SK-N-SH (cell line): ENCODE data around the gene FAM117B.

ENCODE experiments used
- CHD2 ChIP-seq: fragments of 150-350 bp; IDR thresholded peaks from 2 replicates; pipeline ENCODE4 v1.6.1; 2018; ENCODE audit warnings: low read length; ENCODE audit not compliant: partially characterized antibody
- CTCF ChIP-seq: fragments of 200-600 bp; sonication (generic); IDR thresholded peaks from 2 replicates; pipeline ENCODE4 v1.6.1; 2017; ENCODE audit warnings: antibody characterized with exemption, mild to moderate bottlenecking, moderate library complexity
- ELF1 ChIP-seq: IDR thresholded peaks from 2 replicates; pipeline ENCODE4 v1.4.0; 2012
- EP300 ChIP-seq, 2 experiments: IDR thresholded peaks; 2 replicates each; pipeline versions ENCODE4 v1.4.0 to v1.6.1; 2012; ENCODE audit warnings: borderline replicate concordance in 1 of 2, low read depth in 1 of 2, low read length in 1 of 2
- JUND ChIP-seq: IDR thresholded peaks from 2 replicates; pipeline ENCODE4 v1.4.0; 2012
- MAX ChIP-seq: IDR thresholded peaks from 2 replicates; pipeline ENCODE4 v1.4.0; 2012; ENCODE audit warnings: low read depth
- NRF1 ChIP-seq: IDR thresholded peaks from 2 replicates; pipeline ENCODE4 v1.6.1; 2012; ENCODE audit warnings: low read depth, mild to moderate bottlenecking, low read length
- RXRA ChIP-seq: IDR thresholded peaks from 2 replicates; pipeline ENCODE4 v1.4.0; 2012; ENCODE audit warnings: low read depth, mild to moderate bottlenecking, borderline replicate concordance
- SMC3 ChIP-seq: IDR thresholded peaks from 2 replicates; pipeline ENCODE4 v1.6.1; 2012; ENCODE audit warnings: low read depth, low read length, improper control_type of control experiment
- TEAD4 ChIP-seq: IDR thresholded peaks from 2 replicates; pipeline ENCODE4 v1.4.0; 2012; ENCODE audit warnings: mild to moderate bottlenecking, borderline replicate concordance; ENCODE audit not compliant: insufficient read depth
- USF2 ChIP-seq: fragments of 150-350 bp; IDR thresholded peaks from 2 replicates; pipeline ENCODE4 v1.6.1; 2017; ENCODE audit warnings: antibody characterized with exemption, low read length, low read depth, borderline replicate concordance

GRCh38 chr2:202632682-202633290 is 2.0 kb upstream of the FAM117B start:
- no peak for TF ChIP-seq CTCF
- TF ChIP-seq USF2 = no peak
- TF ChIP-seq JUND = no peak
- TF ChIP-seq MAX = no peak
- no peak; a peak in 1 of 4 replicates for TF ChIP-seq EP300 (IDR thresholded peaks at IDR 0.05; ENCODE audit: borderline replicate concordance in 1 of 2, low read depth in 1 of 2, low read length in 1 of 2)
- TF ChIP-seq CHD2 = no peak
- TF ChIP-seq NRF1 = no peak
- no peak for TF ChIP-seq ELF1
- no peak for TF ChIP-seq SMC3
- no peak for TF ChIP-seq TEAD4
- TF ChIP-seq RXRA = no peak
